Natural killer cell (primary cell): ENCODE data around the gene BBS4. TPM values are rescaled to one million over a fixed set of nuclear protein-coding genes. Genes with fewer than 3 reads are reported as not detected.
"Not testable (repeated sequence)": the region's sequence is repeated elsewhere in the genome, so short reads cannot be mapped to it uniquely, and the experiment has no call there.

Experiments
- ATAC-seq, 3 donors: fragments of 150-1000 bp in 2 of 3; fragments of 200-7000 bp in 1 of 3; cut with Tn5 transposase; 1 replicate in 1 of 3; 2 replicates in 2 of 3; pipeline ENCODE4 v1.10.0; 2021; ENCODE audit warnings: mild to moderate bottlenecking in 2 of 3, moderate library complexity in 2 of 3
- DNase-seq, 2 donors: peaks; one replicate each; pipeline versions ENCODE4 v3.0.0 to v3.0.0-alpha.2; 2013 to 2021; ENCODE audit warnings: mixed read lengths in 1 of 2
- H3K27ac ChIP-seq: one replicate; pipeline ENCODE4 v1.5.1; 2013; ENCODE audit warnings: mild to moderate bottlenecking, low read length
- H3K27me3 ChIP-seq: one replicate; pipeline ENCODE4 v1.6.1; 2013; ENCODE audit warnings: low read length; ENCODE audit not compliant: control insufficient read depth, insufficient read depth
- H3K36me3 ChIP-seq: one replicate; pipeline ENCODE4 v1.6.1; 2013; ENCODE audit warnings: low read length; ENCODE audit not compliant: control insufficient read depth, insufficient read depth
- H3K4me1 ChIP-seq: one replicate; pipeline ENCODE4 v1.6.1; 2013; ENCODE audit warnings: low read length; ENCODE audit not compliant: control insufficient read depth, insufficient read depth
- H3K4me3 ChIP-seq: one replicate; pipeline ENCODE4 v1.5.1; 2013; ENCODE audit warnings: low read length
- H3K9me3 ChIP-seq: one replicate; pipeline ENCODE4 v1.6.1; 2013; ENCODE audit warnings: low read length; ENCODE audit not compliant: control insufficient read depth, insufficient read depth
- H3K27ac Mint-ChIP-seq, 2 donors: one replicate each; pipeline ENCODE4 v1.8.0; 2022; ENCODE audit warnings: mild to moderate bottlenecking in 2 of 2, mixed read lengths in 2 of 2, moderate library complexity in 1 of 2
- H3K27me3 Mint-ChIP-seq, 2 donors: one replicate each; pipeline ENCODE4 v1.8.0; 2022; ENCODE audit warnings: low read depth in 2 of 2, mixed read lengths in 2 of 2
- H3K36me3 Mint-ChIP-seq: one replicate; pipeline ENCODE4 v1.8.0; 2022; ENCODE audit warnings: mixed read lengths
- H3K4me1 Mint-ChIP-seq, 2 donors: one replicate each; pipeline ENCODE4 v1.8.0; 2022; ENCODE audit warnings: mixed read lengths in 2 of 2
- H3K4me3 Mint-ChIP-seq: one replicate; pipeline ENCODE4 v1.8.0; 2022; ENCODE audit warnings: mild to moderate bottlenecking, moderate library complexity, mixed read lengths
- H3K9me3 Mint-ChIP-seq, 2 donors: one replicate each; pipeline ENCODE4 v1.8.0; 2022; ENCODE audit warnings: mixed read lengths in 2 of 2
- WGBS: methylation state at CpG from one replicate; pipeline ENCODE4 v1.1.7; 2013; ENCODE audit warnings: missing lambda C conversion rate; ENCODE audit not compliant: insufficient coverage; 5-methylcytosine and 5-hydroxymethylcytosine counted together
- intact Hi-C: fragments of 100-400 bp; cut with micrococcal nuclease; formaldehyde crosslinking; loops from one replicate; pipeline ENCODE4 v1.14.2; 2022
- total RNA-seq, 4 donors: library from RNA; stranded (reverse); fragments of 120-200 nt in 1 of 4; gene quantifications; one replicate each; pipeline versions ENCODE4 v1.2.3 to v1.2.4, GENCODE V29; 2013 to 2022
- TF ChIP-seq, protein P1 (sequence below): fragments of 200-600 bp; IDR thresholded peaks from one replicate; pipeline ENCODE4 v1.8.0; 2022; ENCODE audit warnings: antibody characterized with exemption

BBS4 gene
- total RNA-seq, 3 donors from 2014 or later (not counting 1 experiment from before 2014, with no cell fraction given): 24.7 to 37.2 (median 26.7) TPM

DNA sequence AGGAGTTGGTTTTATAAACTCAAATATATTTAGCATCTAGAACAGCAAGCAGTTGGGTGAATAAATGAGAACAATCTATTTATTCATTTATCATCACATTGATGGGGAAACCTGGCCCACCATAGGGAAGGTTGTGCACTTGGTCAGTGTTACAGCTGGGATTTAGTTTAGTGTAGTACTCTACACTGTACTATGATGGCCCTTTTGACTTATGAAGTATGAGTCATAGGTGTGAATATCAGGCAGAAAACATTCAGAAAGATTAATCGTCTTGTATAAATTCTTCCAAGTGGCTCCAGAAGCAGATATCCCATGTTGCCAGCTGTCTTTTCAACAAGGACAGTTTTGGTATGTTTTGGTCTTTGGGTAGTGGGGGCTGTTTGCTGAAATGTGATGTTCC lies 38.0 kb downstream of the BBS4 start:
- TF ChIP-seq, protein P1, sequence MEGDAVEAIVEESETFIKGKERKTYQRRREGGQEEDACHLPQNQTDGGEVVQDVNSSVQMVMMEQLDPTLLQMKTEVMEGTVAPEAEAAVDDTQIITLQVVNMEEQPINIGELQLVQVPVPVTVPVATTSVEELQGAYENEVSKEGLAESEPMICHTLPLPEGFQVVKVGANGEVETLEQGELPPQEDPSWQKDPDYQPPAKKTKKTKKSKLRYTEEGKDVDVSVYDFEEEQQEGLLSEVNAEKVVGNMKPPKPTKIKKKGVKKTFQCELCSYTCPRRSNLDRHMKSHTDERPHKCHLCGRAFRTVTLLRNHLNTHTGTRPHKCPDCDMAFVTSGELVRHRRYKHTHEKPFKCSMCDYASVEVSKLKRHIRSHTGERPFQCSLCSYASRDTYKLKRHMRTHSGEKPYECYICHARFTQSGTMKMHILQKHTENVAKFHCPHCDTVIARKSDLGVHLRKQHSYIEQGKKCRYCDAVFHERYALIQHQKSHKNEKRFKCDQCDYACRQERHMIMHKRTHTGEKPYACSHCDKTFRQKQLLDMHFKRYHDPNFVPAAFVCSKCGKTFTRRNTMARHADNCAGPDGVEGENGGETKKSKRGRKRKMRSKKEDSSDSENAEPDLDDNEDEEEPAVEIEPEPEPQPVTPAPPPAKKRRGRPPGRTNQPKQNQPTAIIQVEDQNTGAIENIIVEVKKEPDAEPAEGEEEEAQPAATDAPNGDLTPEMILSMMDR: no peak
- Mint-ChIP-seq H3K27me3 (no peaks in the 10 kb centered on the region), H3K4me1 (no peaks in the 10 kb centered on the region), H3K9me3 (no peaks in the 10 kb centered on the region), H3K4me3 (no peak overlapping the region), H3K27ac (no peak overlapping the region), H3K36me3 (no peaks in the 10 kb centered on the region)
- intact Hi-C loops: loop anchor here (5.0 kb wide), 1 partner anchor 73 kb away; no protein-coding TSS in a partner anchor
- no peaks in the 10 kb centered on the region for H3K4me1 ChIP-seq
- 93% methylated on average over 1 of the region's 1 CpG for WGBS
- no peak overlapping the region for H3K27ac ChIP-seq
- ATAC-seq (no peak), DNase-seq (no peak)
- no peaks in the 10 kb centered on the region for H3K9me3 ChIP-seq
- H3K4me3 ChIP-seq: no peak overlapping the region
- H3K36me3 ChIP-seq: peaks cover 2% of the 10 kb centered on the region
- no peaks in the 10 kb centered on the region for H3K27me3 ChIP-seq

DNA sequence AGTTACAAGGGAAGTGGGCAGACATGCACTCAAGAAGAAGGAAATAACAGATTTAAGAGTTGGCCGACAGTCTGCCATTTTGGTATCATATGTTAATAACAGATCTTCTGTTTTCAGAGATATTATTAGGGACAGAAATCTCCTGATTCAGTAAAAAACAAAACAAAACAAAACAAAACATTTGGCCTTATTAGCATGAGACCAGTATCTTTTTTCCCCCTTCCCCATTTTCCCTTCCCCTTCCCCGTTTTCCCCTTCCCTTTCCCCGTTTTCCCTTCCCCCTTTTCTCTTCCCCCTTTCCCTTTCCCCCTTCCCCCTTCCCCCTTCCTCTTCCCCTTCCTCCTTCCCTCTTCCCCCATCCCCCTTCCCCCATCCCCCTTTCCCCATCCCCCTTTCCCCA lies 39.4 kb downstream of the BBS4 start:
- intact Hi-C loops: no loop called here
- no peak overlapping the region for H3K4me3 ChIP-seq
- no peak overlapping the region for H3K27ac ChIP-seq
- H3K36me3 Mint-ChIP-seq: no peaks in the 10 kb centered on the region
- TF ChIP-seq, protein P1: no peak
- H3K27ac Mint-ChIP-seq: no peak overlapping the region
- H3K4me3 Mint-ChIP-seq: no peak overlapping the region
- peaks cover 2% of the 10 kb centered on the region for H3K36me3 ChIP-seq
- 100% methylated on average over 3 of the region's 3 CpGs for WGBS
- no peaks in the 10 kb centered on the region for H3K4me1 ChIP-seq
- no peak for ATAC-seq
- no peaks in the 10 kb centered on the region for H3K27me3 ChIP-seq
- no peaks in the 10 kb centered on the region for H3K9me3 ChIP-seq
- no peak for DNase-seq
- H3K4me1 Mint-ChIP-seq: no peaks in the 10 kb centered on the region
- H3K27me3 Mint-ChIP-seq: no peaks in the 10 kb centered on the region
- no peaks in the 10 kb centered on the region for H3K9me3 Mint-ChIP-seq

DNA sequence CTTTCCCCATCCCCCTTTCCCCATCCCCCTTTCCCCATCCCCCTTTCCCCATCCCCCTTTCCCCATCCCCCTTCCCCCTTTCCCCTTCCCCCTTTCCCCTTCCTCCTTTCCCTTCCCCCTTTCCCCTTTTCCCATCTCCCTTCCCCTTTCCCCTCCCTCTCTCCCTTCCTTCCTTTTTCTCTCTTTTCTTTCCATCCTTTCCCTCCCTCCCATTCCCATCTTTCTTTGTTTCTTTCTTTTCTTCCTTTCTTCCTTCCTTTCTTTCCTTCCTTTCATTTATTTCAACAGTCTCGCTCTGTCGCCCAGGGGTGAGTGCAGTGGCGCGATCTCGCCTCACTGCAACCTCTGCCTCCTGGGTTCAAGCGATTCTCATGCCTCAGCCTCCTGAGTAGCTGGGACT lies 39.8 kb downstream of the BBS4 start:
- H3K9me3 Mint-ChIP-seq, DNase-seq, H3K9me3 ChIP-seq, H3K27ac Mint-ChIP-seq, H3K27me3 Mint-ChIP-seq, ATAC-seq, H3K27ac ChIP-seq, intact Hi-C loops, H3K4me1 Mint-ChIP-seq, H3K36me3 Mint-ChIP-seq, H3K27me3 ChIP-seq, H3K4me3 Mint-ChIP-seq, H3K4me1 ChIP-seq, H3K4me3 ChIP-seq, H3K36me3 ChIP-seq: not testable (repeated sequence)
- WGBS: 100% methylated on average over 6 of the region's 6 CpGs

DNA sequence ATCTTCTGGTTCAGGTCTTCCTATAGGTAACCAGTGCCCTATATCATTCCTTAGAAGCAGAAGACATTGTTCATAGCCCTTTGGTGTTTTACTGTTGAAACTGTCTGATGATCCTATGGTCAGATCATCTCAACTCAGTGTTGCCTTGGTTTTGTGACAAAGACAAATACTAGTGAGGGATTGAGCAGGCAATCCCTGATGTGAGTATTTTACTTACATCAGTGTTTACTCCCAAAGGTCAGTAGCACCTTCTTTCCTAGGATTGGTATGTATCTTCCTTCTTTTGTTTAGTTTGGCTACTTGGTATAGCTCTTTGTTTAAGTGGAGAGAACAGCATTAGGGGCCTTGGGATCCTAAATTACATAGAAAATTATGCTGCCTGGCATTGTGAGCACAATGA lies 41.1 kb downstream of the BBS4 start:
- no peak for DNase-seq
- Histone ChIP-seq H3K27ac (no peak overlapping the region), H3K27me3 (no peaks in the 10 kb centered on the region), H3K4me3 (no peak overlapping the region), H3K36me3 (peaks cover 9% of the 10 kb centered on the region), H3K9me3 (no peaks in the 10 kb centered on the region), H3K4me1 (no peaks in the 10 kb centered on the region)
- Mint-ChIP-seq H3K4me3 (no peak overlapping the region), H3K9me3 (no peaks in the 10 kb centered on the region), H3K4me1 (no peaks in the 10 kb centered on the region), H3K36me3 (no peaks in the 10 kb centered on the region), H3K27me3 (no peaks in the 10 kb centered on the region), H3K27ac (no peak overlapping the region)
- TF ChIP-seq, protein P1: no peak
- ATAC-seq: no peak
- intact Hi-C loops: no loop called here

DNA sequence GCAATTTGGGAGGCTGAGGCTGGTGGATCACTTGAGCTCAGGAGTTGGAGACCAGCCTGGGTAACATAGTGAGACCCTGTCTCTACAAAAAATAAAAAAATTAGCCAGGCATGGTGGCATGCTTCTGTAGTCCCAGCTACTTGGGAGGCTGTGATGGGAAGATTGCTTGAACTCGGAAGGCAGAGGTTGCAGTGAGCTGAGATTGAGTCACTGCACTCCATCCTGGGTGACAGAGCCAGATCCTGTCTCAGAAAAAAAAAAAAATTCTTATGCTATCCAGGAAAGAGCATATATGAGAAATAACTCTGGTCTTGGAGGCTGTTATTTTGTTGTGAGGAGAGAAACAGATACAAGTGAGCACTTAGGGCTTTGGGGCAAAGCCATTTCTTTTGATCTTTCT lies 42.2 kb downstream of the BBS4 start:
- intact Hi-C loops, DNase-seq, H3K27me3 Mint-ChIP-seq, H3K27ac Mint-ChIP-seq, H3K9me3 Mint-ChIP-seq, H3K4me1 Mint-ChIP-seq, H3K4me3 Mint-ChIP-seq, H3K4me3 ChIP-seq, H3K4me1 ChIP-seq, H3K27ac ChIP-seq, ATAC-seq, H3K36me3 ChIP-seq, H3K36me3 Mint-ChIP-seq, H3K9me3 ChIP-seq, H3K27me3 ChIP-seq: not testable (repeated sequence)
- WGBS: 92% methylated on average over 1 of the region's 1 CpG
